Choroid plexus epithelial cell (primary cell): ENCODE data around the gene CSNK2A2.

ENCODE experiments used
- DNase-seq: peaks from one replicate; pipeline ENCODE4 v3.0.0-alpha.2; 2010; ENCODE audit warnings: low read depth
- H3K4me3 ChIP-seq: 2 replicates; pipeline ENCODE4 v1.5.1; 2011; ENCODE audit warnings: low read depth, mild to moderate bottlenecking, control low read depth, low read length, moderate library complexity
- TF ChIP-seq, protein P1 (sequence below): conservative IDR thresholded peaks from 2 replicates; pipeline ENCODE4 v1.5.1; 2011; ENCODE audit warnings: low read depth, mild to moderate bottlenecking, control low read depth, inconsistent platforms, low read length, moderate library complexity

CSNK2A2 gene

DNA sequence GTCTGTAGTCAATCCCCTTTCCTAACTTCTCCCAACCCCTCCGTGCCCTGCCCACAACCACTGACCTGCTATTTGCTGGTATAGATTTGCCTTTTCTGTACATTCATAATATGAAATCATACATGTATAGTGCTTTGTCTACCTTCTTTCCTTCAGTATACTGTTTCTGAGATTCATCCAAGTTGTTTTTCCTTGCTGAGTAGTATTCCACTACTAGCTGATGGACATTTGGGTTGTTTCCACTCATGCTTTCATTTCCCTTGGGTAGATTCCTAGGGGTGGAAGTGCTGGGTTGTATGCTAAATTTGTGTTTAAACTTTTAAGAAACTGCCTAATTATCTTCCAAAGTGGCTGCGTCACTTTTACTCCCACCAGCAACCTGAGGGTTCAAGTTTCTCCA is 27.7 kb downstream of the CSNK2A2 start:
- DNase-seq: no peak
- TF ChIP-seq, protein P1, sequence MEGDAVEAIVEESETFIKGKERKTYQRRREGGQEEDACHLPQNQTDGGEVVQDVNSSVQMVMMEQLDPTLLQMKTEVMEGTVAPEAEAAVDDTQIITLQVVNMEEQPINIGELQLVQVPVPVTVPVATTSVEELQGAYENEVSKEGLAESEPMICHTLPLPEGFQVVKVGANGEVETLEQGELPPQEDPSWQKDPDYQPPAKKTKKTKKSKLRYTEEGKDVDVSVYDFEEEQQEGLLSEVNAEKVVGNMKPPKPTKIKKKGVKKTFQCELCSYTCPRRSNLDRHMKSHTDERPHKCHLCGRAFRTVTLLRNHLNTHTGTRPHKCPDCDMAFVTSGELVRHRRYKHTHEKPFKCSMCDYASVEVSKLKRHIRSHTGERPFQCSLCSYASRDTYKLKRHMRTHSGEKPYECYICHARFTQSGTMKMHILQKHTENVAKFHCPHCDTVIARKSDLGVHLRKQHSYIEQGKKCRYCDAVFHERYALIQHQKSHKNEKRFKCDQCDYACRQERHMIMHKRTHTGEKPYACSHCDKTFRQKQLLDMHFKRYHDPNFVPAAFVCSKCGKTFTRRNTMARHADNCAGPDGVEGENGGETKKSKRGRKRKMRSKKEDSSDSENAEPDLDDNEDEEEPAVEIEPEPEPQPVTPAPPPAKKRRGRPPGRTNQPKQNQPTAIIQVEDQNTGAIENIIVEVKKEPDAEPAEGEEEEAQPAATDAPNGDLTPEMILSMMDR: no peak
- no peak overlapping the region for H3K4me3 ChIP-seq

DNA sequence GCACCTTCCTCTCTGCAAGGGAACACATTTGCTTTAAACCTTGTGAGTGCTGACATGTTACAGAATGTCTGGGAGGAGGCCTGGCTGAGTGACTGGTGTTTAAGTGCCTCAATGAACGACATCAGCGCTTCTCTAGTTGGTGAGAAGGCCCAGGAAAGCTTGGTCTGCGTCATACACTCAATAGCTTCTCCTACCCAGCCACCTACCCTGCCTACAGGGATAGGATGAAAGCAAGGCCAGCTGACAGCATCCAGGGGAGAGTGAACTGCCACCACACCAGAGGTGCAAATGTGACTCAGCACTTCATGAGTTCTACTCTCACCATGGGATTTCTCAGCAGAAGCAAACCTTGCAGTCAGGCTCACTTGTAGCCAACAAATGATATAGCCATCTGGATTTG is 37.1 kb downstream of the CSNK2A2 start:
- no peak overlapping the region for H3K4me3 ChIP-seq
- peak; percentile 5 for DNase-seq
- TF ChIP-seq, protein P1: no peak

DNA sequence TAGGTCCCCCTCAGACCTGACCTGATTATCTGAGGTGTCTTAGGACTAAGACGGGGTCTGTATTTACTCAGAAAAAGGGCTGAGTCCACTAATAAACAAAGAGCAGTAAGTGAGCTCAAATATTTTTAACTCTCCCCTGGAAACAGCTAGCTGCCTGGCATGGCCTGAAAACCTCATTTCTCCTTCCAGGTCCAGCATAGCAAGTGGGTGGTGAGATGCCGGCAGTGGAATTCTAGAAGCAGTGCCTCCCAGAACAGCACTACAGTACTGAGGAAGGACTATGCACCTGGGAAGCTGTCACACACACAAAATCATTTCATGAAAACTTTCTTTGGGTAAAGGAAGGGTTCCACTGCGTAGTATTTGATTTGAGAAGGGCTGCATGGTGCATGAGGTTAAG is 39.2 kb downstream of the CSNK2A2 start:
- H3K4me3 ChIP-seq: no peak overlapping the region
- no peak for DNase-seq
- TF ChIP-seq, protein P1: no peak

DNA sequence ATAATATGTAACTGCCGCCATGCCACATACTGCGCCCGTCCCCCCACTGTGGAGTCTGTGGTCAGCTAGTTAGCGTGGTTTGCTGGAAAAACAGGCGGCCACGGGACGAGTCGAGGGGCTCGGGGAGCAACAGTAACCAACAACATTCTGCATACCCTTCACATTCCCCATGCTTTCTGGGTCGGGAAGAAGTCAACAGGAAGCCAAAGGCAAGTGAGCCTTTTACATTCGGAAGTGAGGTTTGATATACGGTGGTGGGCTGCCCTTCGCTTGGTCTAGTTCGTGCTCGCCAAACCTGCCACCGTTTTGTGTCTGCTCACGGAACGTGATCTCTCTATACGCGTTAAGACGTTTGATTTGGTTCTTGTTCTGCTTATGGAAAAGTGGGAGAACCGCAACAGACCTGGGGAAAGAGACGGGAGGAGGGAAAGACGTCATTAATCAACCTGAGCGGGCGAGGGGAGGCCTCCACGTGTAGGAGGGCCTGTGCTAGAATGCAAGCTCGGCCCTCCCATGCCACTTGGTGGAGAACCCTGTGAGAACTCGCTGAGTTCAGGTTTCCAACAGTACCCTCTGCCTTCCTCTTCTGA is 39.9 kb downstream of the CSNK2A2 start:
- DNase-seq: no peak
- TF ChIP-seq, protein P1: no peak

DNA sequence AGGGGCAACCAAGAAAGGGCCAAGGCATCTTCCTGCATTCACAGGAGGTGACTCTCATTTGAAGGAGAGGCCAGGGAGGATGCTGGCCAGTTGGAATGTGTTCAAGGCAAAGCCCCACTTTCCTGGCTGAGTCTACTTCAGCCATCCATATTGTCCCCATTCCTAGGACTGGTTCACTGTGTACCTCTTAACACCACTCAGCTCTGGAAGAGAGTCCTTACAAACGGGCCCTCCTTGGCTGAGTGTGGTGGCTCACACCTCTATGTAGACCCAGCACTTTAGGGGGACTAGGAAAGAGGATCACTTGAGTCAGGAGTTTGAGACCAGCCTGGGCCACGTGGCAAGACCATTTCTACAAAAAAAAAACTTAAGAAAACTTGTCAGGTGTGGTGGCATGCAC is 40.7 kb downstream of the CSNK2A2 start:
- TF ChIP-seq, protein P1: no peak
- H3K4me3 ChIP-seq: no peak overlapping the region
- DNase-seq: no peak

More for the DNA sequence above, 39.9 kb downstream of the CSNK2A2 start:
- H3K4me3 ChIP-seq: no peak overlapping the region

DNA sequence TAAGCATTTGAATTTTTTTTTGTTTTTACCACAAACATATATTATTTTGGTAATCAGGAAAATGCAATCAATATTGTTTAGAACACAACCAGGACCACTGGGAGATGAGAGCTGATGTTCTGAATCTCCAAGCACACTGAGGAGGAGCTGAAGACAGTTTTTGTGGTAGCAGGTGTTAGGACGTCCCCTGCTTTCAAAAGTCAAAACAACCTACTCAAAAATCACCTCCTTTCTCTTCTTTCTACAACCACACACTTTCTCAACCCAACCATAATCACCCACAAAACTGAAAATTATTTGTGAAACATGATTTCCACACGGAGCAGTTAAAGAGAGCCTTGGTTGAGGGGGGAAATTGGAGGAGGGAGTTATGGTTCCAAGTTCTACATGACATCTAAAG is 42.1 kb downstream of the CSNK2A2 start:
- TF ChIP-seq, protein P1: no peak
- no peak overlapping the region for H3K4me3 ChIP-seq
- DNase-seq: no peak

DNA sequence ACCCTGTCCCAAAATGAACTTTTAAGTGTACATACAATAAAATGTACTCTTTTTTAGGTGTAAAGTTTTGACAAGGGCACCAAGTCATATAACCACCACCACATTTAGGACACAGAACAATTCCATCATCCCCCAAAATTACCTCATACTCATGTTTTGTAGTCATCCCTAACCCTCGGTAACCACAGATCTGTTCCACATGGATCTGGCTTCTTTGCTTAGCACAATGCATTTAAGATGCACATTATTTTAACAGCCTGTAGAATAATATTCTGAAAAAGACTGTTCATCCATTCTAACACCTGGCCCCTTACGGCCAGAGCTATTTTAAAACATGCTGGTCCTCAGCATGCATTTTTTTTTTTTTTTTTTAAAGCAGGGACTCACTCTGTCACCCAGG is 43.6 kb downstream of the CSNK2A2 start:
- DNase-seq: no peak
- TF ChIP-seq, protein P1: no peak
- H3K4me3 ChIP-seq: no peak overlapping the region
